CD14-positive monocyte (primary cell): ENCODE measurements around the gene RBM44. TPM values are rescaled to one million over a fixed set of nuclear protein-coding genes. Genes with fewer than 3 reads are reported as not detected.

Experiments used
- DNase-seq, 3 donors: peaks; one replicate each; pipeline ENCODE4 v3.0.0-alpha.2; 2011 to 2022
- H2AFZ ChIP-seq: 2 replicates; pipeline ENCODE4 v1.6.0; 2012; ENCODE audit warnings: mild to moderate bottlenecking, low read depth, low read length, inconsistent platforms; ENCODE audit not compliant: insufficient read depth, poor library complexity, severe bottlenecking
- H3K27ac ChIP-seq, 2 donors: 1 replicate in 1 of 2; 2 replicates in 1 of 2; pipeline ENCODE4 v1.5.1; 2012 to 2013; ENCODE audit warnings: low read length in 2 of 2, control low read depth in 1 of 2, inconsistent platforms in 1 of 2, low read depth in 1 of 2, mild to moderate bottlenecking in 1 of 2
- H3K27me3 ChIP-seq, 2 donors: one replicate each; pipeline versions ENCODE4 v1.6.0 to v1.6.1; 2011 to 2013; ENCODE audit warnings: low read length in 2 of 2; ENCODE audit not compliant: control insufficient read depth in 2 of 2, insufficient read depth in 2 of 2
- H3K36me3 ChIP-seq, 2 donors: replicated peaks in 1 of 2; 1 replicate in 1 of 2; 2 replicates in 1 of 2; pipeline versions ENCODE4 v1.5.1 to v1.6.1; 2012 to 2013; ENCODE audit warnings: low read length in 2 of 2, control low read depth in 1 of 2, inconsistent platforms in 1 of 2, mild to moderate bottlenecking in 1 of 2; ENCODE audit not compliant: insufficient read depth in 2 of 2, control insufficient read depth in 1 of 2
- H3K4me1 ChIP-seq, 2 donors: 1 replicate in 1 of 2; 2 replicates in 1 of 2; pipeline versions ENCODE4 v1.5.1 to v1.6.1; 2012 to 2013; ENCODE audit warnings: low read length in 2 of 2, control low read depth in 1 of 2, inconsistent platforms in 1 of 2, mild to moderate bottlenecking in 1 of 2, moderate library complexity in 1 of 2; ENCODE audit not compliant: insufficient read depth in 2 of 2, control insufficient read depth in 1 of 2
- H3K4me2 ChIP-seq: replicated peaks from 2 replicates; pipeline ENCODE3; 2012; ENCODE audit warnings: low read length, moderate library complexity, mild to moderate bottlenecking; ENCODE audit not compliant: poor library complexity, severe bottlenecking; ENCODE audit errors: extremely low read depth
- H3K4me3 ChIP-seq, 3 experiments: fragments of 200-600 bp in 1 of 3; sonication (generic) in 1 of 3; replicated peaks in 1 of 3; 1 replicate in 2 of 3; 2 replicates in 1 of 3; pipeline ENCODE4 v1.5.1; 2011 to 2013; ENCODE audit warnings: low read length in 3 of 3, mild to moderate bottlenecking in 3 of 3, control low read depth in 2 of 3, low read depth in 2 of 3, inconsistent platforms in 1 of 3, moderate library complexity in 1 of 3
- H3K79me2 ChIP-seq: 2 replicates; pipeline ENCODE4 v1.6.0; 2012; ENCODE audit warnings: mild to moderate bottlenecking, control low read depth, inconsistent platforms, low read length, moderate library complexity; ENCODE audit not compliant: insufficient read depth
- H3K9ac ChIP-seq: 2 replicates; pipeline ENCODE4 v1.6.0; 2017; ENCODE audit warnings: low read length, mild to moderate bottlenecking; ENCODE audit not compliant: insufficient read depth, poor library complexity, severe bottlenecking
- H3K9me3 ChIP-seq, 2 donors: replicated peaks in 1 of 2; 1 replicate in 1 of 2; 2 replicates in 1 of 2; pipeline versions ENCODE4 v1.5.1 to v1.6.1; 2012 to 2013; ENCODE audit warnings: low read length in 2 of 2, control low read depth in 1 of 2; ENCODE audit not compliant: control insufficient read depth in 1 of 2, insufficient read depth in 1 of 2
- H4K20me1 ChIP-seq: 2 replicates; pipeline ENCODE4 v1.6.0; 2012; ENCODE audit warnings: mild to moderate bottlenecking, low read length, control low read depth, moderate library complexity; ENCODE audit not compliant: insufficient read depth
- H3K27ac Mint-ChIP-seq, 7 donors: one replicate each; pipeline ENCODE4 v1.8.0; 2020; ENCODE audit warnings: mild to moderate bottlenecking in 7 of 7, mixed read lengths in 7 of 7, moderate library complexity in 6 of 7, inconsistent platforms in 2 of 7
- H3K27me3 Mint-ChIP-seq, 3 donors: one replicate each; pipeline ENCODE4 v1.8.0; 2021 to 2022; ENCODE audit warnings: low read depth in 3 of 3, mild to moderate bottlenecking in 3 of 3, mixed read lengths in 3 of 3, moderate library complexity in 3 of 3, inconsistent platforms in 1 of 3
- H3K36me3 Mint-ChIP-seq, 2 donors: one replicate each; pipeline ENCODE4 v1.8.0; 2020; ENCODE audit warnings: mixed read lengths in 2 of 2, inconsistent platforms in 1 of 2, mild to moderate bottlenecking in 1 of 2
- H3K4me1 Mint-ChIP-seq: one replicate; pipeline ENCODE4 v1.8.0; 2020; ENCODE audit warnings: mild to moderate bottlenecking, mixed read lengths
- H3K4me3 Mint-ChIP-seq, 2 donors: one replicate each; pipeline ENCODE4 v1.8.0; 2020; ENCODE audit warnings: mild to moderate bottlenecking in 2 of 2, mixed read lengths in 2 of 2, moderate library complexity in 1 of 2
- H3K9me3 Mint-ChIP-seq, 7 donors: one replicate each; pipeline ENCODE4 v1.8.0; 2020 to 2022; ENCODE audit warnings: mixed read lengths in 7 of 7, mild to moderate bottlenecking in 6 of 7, moderate library complexity in 6 of 7, inconsistent platforms in 2 of 7
- WGBS: methylation state at CpG from one replicate; pipeline ENCODE4 v1.1.5; 2013; ENCODE audit warnings: missing lambda C conversion rate; ENCODE audit not compliant: insufficient coverage; 5-methylcytosine and 5-hydroxymethylcytosine counted together
- intact Hi-C, 2 donors: fragments of 100-400 bp; cut with micrococcal nuclease; formaldehyde crosslinking; loops; one replicate each; pipeline versions ENCODE4 v1.15.0 to v1.15.1; 2023
- polyA minus RNA-seq: library from RNA; depleted of rRNA, polyadenylated mRNA; stranded (reverse); fragments of >200 nt; gene quantifications from 2 replicates; pipeline ENCODE4 v1.2.3, GENCODE V29; 2012
- polyA plus RNA-seq, 3 donors: library from polyadenylated mRNA; depleted of rRNA in 1 of 3; unstranded in 2 of 3; stranded (reverse) in 1 of 3; fragments of 300-500 nt in 2 of 3; fragments of >200 nt in 1 of 3; fragmentation: Illumina TruSeq in 2 of 3; gene quantifications; 1 replicate in 2 of 3; 2 replicates in 1 of 3; pipeline ENCODE4 v1.2.3, GENCODE V29; 2012 to 2021
- total RNA-seq, 12 experiments: library from RNA in 1 of 12; stranded (reverse) in 1 of 12; fragments of 120-200 nt in 1 of 12; gene quantifications; one replicate each; pipeline ENCODE4 v1.2.4 and lab custom pipeline; 2013 to 2026; ENCODE audit warnings: mixed read lengths in 6 of 12, inconsistent platforms in 1 of 12
- TF ChIP-seq, protein P1 (sequence below): fragments of 200-600 bp; IDR thresholded peaks from one replicate; pipeline ENCODE4 v1.8.0; 2022; ENCODE audit warnings: antibody characterized with exemption, mild to moderate bottlenecking

The RBM44 gene
- 1.8 TPM for total RNA-seq (2013)
- polyA plus RNA-seq (1 to 10 TPM in 1 of 3 donors, under 1 TPM in 1, not detected in 1; 0.07 to 1.5 TPM), polyA minus RNA-seq (0.69 and 0.80 TPM in 2 replicates), total RNA-seq (lab: John Stamatoyannopoulos, UW) (1.6 to 14.7 (median 7.2) reads per million in 11 experiments)

- H3K4me1 ChIP-seq, result no peaks in the 10 kb centered on the region
- no peaks in the 10 kb centered on the region for H3K79me2 ChIP-seq
- no peaks in the 10 kb centered on the region for H3K36me3 ChIP-seq
- no peak within 1 kb of the TSS for H3K27ac ChIP-seq
- 92% methylated on average over 82 of the region's 84 CpGs for WGBS
- no peak for DNase-seq
- no peak within 1 kb of the TSS for H3K27ac Mint-ChIP-seq
- no peak within 1 kb of the TSS for H3K4me3 Mint-ChIP-seq
- intact Hi-C loops, result no loop called here
- TF ChIP-seq, protein P1, sequence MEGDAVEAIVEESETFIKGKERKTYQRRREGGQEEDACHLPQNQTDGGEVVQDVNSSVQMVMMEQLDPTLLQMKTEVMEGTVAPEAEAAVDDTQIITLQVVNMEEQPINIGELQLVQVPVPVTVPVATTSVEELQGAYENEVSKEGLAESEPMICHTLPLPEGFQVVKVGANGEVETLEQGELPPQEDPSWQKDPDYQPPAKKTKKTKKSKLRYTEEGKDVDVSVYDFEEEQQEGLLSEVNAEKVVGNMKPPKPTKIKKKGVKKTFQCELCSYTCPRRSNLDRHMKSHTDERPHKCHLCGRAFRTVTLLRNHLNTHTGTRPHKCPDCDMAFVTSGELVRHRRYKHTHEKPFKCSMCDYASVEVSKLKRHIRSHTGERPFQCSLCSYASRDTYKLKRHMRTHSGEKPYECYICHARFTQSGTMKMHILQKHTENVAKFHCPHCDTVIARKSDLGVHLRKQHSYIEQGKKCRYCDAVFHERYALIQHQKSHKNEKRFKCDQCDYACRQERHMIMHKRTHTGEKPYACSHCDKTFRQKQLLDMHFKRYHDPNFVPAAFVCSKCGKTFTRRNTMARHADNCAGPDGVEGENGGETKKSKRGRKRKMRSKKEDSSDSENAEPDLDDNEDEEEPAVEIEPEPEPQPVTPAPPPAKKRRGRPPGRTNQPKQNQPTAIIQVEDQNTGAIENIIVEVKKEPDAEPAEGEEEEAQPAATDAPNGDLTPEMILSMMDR, result no peak
- no peak within 1 kb of the TSS for H3K4me3 ChIP-seq
- H3K27me3 Mint-ChIP-seq, result peaks cover 1 to 3% (median 1%) of the 10 kb centered on the region in 3 donors
- H3K27me3 ChIP-seq, result no peaks in the 10 kb centered on the region
- H3K4me1 Mint-ChIP-seq, result no peaks in the 10 kb centered on the region
- no peak within 1 kb of the TSS for H3K4me2 ChIP-seq
- H3K9me3 ChIP-seq, result peaks cover 18 to 26% of the 10 kb centered on the region in 2 donors
- peaks cover 18 to 32% (median 22%) of the 10 kb centered on the region in 7 donors for H3K9me3 Mint-ChIP-seq
- H3K9ac ChIP-seq, result no peak within 1 kb of the TSS
- H4K20me1 ChIP-seq, result no peaks in the 10 kb centered on the region
- H3K36me3 Mint-ChIP-seq, result peaks cover 0 to 18% of the 10 kb centered on the region in 2 donors
- H2AFZ ChIP-seq, result no peak within 1 kb of the TSS
Measured at GRCh38 chr2:237798236-237799059, at the start of gene RBM44. TSS of gene RBM44 (plus strand) at chr2:237798779. CDS start at chr2:237813610, 14,831 bp downstream.

GRCh38 chr2:237749002-237749401 lies 49.6 kb upstream of the RBM44 start:
- Mint-ChIP-seq H3K27me3 (peaks cover 0 to 3% (median 0%) of the 10 kb centered on the region in 3 donors), H3K27ac (peak overlapping the region in 2 of 7 donors; percentile 15 to 50), H3K4me3 (no peak overlapping the region), H3K9me3 (peaks cover 0 to 3% (median 0%) of the 10 kb centered on the region in 7 donors), H3K36me3 (peaks cover 69 to 86% of the 10 kb centered on the region in 2 donors), H3K4me1 (peaks cover 6% of the 10 kb centered on the region)
- Histone ChIP-seq H3K4me3 (no peak overlapping the region), H3K27me3 (no peaks in the 10 kb centered on the region), H3K4me2 (no peak overlapping the region), H3K79me2 (peaks cover 75% of the 10 kb centered on the region), H3K9ac (no peak overlapping the region), H4K20me1 (peaks cover 99% of the 10 kb centered on the region), H3K4me1 (no peaks in the 10 kb centered on the region), H3K27ac (no peak overlapping the region), H3K36me3 (peaks cover 75 to 85% of the 10 kb centered on the region in 2 donors), H3K9me3 (peaks cover 0 to 3% of the 10 kb centered on the region in 2 donors), H2AFZ (no peak overlapping the region)
- 90% methylated on average over 2 of the region's 11 CpGs for WGBS
- intact Hi-C loops, result loop anchor here (5.0 kb wide), 3 partner anchors 77 to 237 kb away; no protein-coding TSS in a partner anchor
- TF ChIP-seq, protein P1, result no peak
- no peak for DNase-seq
